ENCODE results near the gene PLA2G6. TPM values are rescaled to one million over a fixed set of nuclear protein-coding genes. Genes with fewer than 3 reads are reported as not detected.

Gene PLA2G6
- total and polyA plus RNA-seq, 2 of the 13 experiments (the other 11 are each of a cell fraction or from before 2014, with no cell fraction given) = 4.8 to 11.5 TPM

- TF ChIP-seq MTERF4 (CRISPR knock-in tag; IDR thresholded peaks at IDR 0.05) = peak; percentile 97
- TF ChIP-seq, protein P1, sequence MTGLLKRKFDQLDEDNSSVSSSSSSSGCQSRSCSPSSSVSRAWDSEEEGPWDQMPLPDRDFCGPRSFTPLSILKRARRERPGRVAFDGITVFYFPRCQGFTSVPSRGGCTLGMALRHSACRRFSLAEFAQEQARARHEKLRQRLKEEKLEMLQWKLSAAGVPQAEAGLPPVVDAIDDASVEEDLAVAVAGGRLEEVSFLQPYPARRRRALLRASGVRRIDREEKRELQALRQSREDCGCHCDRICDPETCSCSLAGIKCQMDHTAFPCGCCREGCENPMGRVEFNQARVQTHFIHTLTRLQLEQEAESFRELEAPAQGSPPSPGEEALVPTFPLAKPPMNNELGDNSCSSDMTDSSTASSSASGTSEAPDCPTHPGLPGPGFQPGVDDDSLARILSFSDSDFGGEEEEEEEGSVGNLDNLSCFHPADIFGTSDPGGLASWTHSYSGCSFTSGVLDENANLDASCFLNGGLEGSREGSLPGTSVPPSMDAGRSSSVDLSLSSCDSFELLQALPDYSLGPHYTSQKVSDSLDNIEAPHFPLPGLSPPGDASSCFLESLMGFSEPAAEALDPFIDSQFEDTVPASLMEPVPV (CRISPR knock-in tag; IDR thresholded peaks at IDR 0.05) = peak; percentile 25; the same call in 1 of the 2 replicates
- TF ChIP-seq SNAPC2 (CRISPR knock-in tag; IDR thresholded peaks at IDR 0.05) = no peak
- TF ChIP-seq MLLT10 (CRISPR knock-in tag; IDR thresholded peaks at IDR 0.05) = no peak
- TF ChIP-seq EEA1 (CRISPR knock-in tag; IDR thresholded peaks at IDR 0.05; ENCODE audit: borderline replicate concordance) = no peak
- TF ChIP-seq ZMAT3 (CRISPR knock-in tag; conservative IDR thresholded peaks at IDR 0.05) = peak; percentile 84
- TF ChIP-seq, protein P2, sequence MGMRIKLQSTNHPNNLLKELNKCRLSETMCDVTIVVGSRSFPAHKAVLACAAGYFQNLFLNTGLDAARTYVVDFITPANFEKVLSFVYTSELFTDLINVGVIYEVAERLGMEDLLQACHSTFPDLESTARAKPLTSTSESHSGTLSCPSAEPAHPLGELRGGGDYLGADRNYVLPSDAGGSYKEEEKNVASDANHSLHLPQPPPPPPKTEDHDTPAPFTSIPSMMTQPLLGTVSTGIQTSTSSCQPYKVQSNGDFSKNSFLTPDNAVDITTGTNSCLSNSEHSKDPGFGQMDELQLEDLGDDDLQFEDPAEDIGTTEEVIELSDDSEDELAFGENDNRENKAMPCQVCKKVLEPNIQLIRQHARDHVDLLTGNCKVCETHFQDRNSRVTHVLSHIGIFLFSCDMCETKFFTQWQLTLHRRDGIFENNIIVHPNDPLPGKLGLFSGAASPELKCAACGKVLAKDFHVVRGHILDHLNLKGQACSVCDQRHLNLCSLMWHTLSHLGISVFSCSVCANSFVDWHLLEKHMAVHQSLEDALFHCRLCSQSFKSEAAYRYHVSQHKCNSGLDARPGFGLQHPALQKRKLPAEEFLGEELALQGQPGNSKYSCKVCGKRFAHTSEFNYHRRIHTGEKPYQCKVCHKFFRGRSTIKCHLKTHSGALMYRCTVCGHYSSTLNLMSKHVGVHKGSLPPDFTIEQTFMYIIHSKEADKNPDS (CRISPR knock-in tag; IDR thresholded peaks at IDR 0.05) = 0 out of 2 replicates have a peak, but pooled peaks have one; percentile 35
- TF ChIP-seq SP4 (CRISPR knock-in tag; IDR thresholded peaks at IDR 0.05) = peak; percentile 61; the same call in 1 of the 2 replicates
- peak; percentile 56; the same call in 1 of the 2 replicates for TF ChIP-seq HDAC1 (CRISPR knock-in tag; IDR thresholded peaks at IDR 0.05)
- TF ChIP-seq, protein P3, sequence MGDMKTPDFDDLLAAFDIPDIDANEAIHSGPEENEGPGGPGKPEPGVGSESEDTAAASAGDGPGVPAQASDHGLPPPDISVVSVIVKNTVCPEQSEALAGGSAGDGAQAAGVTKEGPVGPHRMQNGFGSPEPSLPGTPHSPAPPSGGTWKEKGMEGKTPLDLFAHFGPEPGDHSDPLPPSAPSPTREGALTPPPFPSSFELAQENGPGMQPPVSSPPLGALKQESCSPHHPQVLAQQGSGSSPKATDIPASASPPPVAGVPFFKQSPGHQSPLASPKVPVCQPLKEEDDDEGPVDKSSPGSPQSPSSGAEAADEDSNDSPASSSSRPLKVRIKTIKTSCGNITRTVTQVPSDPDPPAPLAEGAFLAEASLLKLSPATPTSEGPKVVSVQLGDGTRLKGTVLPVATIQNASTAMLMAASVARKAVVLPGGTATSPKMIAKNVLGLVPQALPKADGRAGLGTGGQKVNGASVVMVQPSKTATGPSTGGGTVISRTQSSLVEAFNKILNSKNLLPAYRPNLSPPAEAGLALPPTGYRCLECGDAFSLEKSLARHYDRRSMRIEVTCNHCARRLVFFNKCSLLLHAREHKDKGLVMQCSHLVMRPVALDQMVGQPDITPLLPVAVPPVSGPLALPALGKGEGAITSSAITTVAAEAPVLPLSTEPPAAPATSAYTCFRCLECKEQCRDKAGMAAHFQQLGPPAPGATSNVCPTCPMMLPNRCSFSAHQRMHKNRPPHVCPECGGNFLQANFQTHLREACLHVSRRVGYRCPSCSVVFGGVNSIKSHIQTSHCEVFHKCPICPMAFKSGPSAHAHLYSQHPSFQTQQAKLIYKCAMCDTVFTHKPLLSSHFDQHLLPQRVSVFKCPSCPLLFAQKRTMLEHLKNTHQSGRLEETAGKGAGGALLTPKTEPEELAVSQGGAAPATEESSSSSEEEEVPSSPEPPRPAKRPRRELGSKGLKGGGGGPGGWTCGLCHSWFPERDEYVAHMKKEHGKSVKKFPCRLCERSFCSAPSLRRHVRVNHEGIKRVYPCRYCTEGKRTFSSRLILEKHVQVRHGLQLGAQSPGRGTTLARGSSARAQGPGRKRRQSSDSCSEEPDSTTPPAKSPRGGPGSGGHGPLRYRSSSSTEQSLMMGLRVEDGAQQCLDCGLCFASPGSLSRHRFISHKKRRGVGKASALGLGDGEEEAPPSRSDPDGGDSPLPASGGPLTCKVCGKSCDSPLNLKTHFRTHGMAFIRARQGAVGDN (CRISPR knock-in tag; IDR thresholded peaks at IDR 0.05) = peak; percentile 74
- 0 out of 2 replicates have a peak, but pooled peaks have one; percentile 42 for TF ChIP-seq PCBP1 (IDR thresholded peaks at IDR 0.05; ENCODE audit: borderline replicate concordance, low read depth, low read length)
- TF ChIP-seq ATF5 (CRISPR knock-in tag; IDR thresholded peaks at IDR 0.05; ENCODE audit: low read depth) = no peak
- TF ChIP-seq CREM (IDR thresholded peaks at IDR 0.05) = no peak
- no peak for TF ChIP-seq CREM (CRISPR knock-in tag; IDR thresholded peaks at IDR 0.05)
- TF ChIP-seq HNF4G (IDR thresholded peaks at IDR 0.05; ENCODE audit: borderline replicate concordance, low read depth, low read length) = no peak
- 0 out of 2 replicates have a peak, but pooled peaks have one; percentile 3 for TF ChIP-seq HNF4G (CRISPR knock-in tag; IDR thresholded peaks at IDR 0.05; ENCODE audit: borderline replicate concordance, low read depth)
- TF ChIP-seq ZNF607 (CRISPR knock-in tag; IDR thresholded peaks at IDR 0.05; ENCODE audit: borderline replicate concordance) = 0 out of 2 replicates have a peak, but pooled peaks have one; percentile 11
- TF ChIP-seq ZSCAN9 (CRISPR knock-in tag; IDR thresholded peaks at IDR 0.05; ENCODE audit: borderline replicate concordance) = no peak
- TF ChIP-seq CENPX (CRISPR knock-in tag; IDR thresholded peaks at IDR 0.05) = no peak
These were observed 20.9 kb upstream of the PLA2G6 start (continued) for GRCh38 chr22:38202437-38203089.
